DOHH2 (cell line): ENCODE results near the gene DDA1.

Source experiments
- H3F3A ChIP-seq: fragments of 200-600 bp; sonication (generic), shearing (Covaris generic); 2 replicates; pipeline ENCODE4 v1.6.0; 2016; ENCODE audit warnings: antibody characterized with exemption, mild to moderate bottlenecking; ENCODE audit not compliant: control insufficient read depth, insufficient read depth
- H3K27ac ChIP-seq: fragments of 200-600 bp; sonication (generic); 2 replicates; pipeline ENCODE4 v1.5.1; 2014; ENCODE audit warnings: low read depth, mild to moderate bottlenecking, low read length, moderate library complexity
- H3K27me3 ChIP-seq: fragments of 200-600 bp; sonication (generic); 2 replicates; pipeline ENCODE4 v1.6.1; 2014; ENCODE audit warnings: mild to moderate bottlenecking, low read length, mixed read lengths; ENCODE audit not compliant: control insufficient read depth
- H3K36me3 ChIP-seq: fragments of 200-600 bp; sonication (generic); 2 replicates; pipeline ENCODE4 v1.6.1; 2014; ENCODE audit warnings: mild to moderate bottlenecking, low read length, moderate library complexity, mixed read lengths; ENCODE audit not compliant: control insufficient read depth
- H3K4me1 ChIP-seq: fragments of 200-600 bp; sonication (generic); 2 replicates; pipeline ENCODE4 v1.6.1; 2014; ENCODE audit warnings: mild to moderate bottlenecking, low read length, mixed read lengths; ENCODE audit not compliant: control insufficient read depth
- H3K4me2 ChIP-seq: fragments of 200-600 bp; sonication (generic); 2 replicates; pipeline ENCODE4 v1.6.0; 2014; ENCODE audit warnings: mild to moderate bottlenecking, low read length, moderate library complexity
- H3K4me3 ChIP-seq: fragments of 200-600 bp; sonication (generic); 2 replicates; pipeline ENCODE4 v1.5.1; 2014; ENCODE audit warnings: mild to moderate bottlenecking, low read length, mixed read lengths
- H3K79me2 ChIP-seq: fragments of 200-600 bp; sonication (generic); 2 replicates; pipeline ENCODE4 v1.6.1; 2014; ENCODE audit warnings: mild to moderate bottlenecking, low read length, mixed read lengths; ENCODE audit not compliant: control insufficient read depth
- H3K9me2 ChIP-seq: fragments of 200-600 bp; sonication (generic); replicated peaks from 2 replicates; pipeline ENCODE4 v1.6.1; 2014; ENCODE audit warnings: mild to moderate bottlenecking, low read length, mixed read lengths; ENCODE audit not compliant: control insufficient read depth
- H3K9me3 ChIP-seq: fragments of 200-600 bp; sonication (generic); 2 replicates; pipeline ENCODE4 v1.6.1; 2014; ENCODE audit warnings: antibody characterized with exemption, low read length, mixed read lengths; ENCODE audit not compliant: control insufficient read depth, insufficient read depth
- H4K20me1 ChIP-seq: fragments of 200-600 bp; sonication (generic); 2 replicates; pipeline ENCODE4 v1.6.0; 2014; ENCODE audit warnings: low read depth, mild to moderate bottlenecking, antibody characterized with exemption, low read length, moderate library complexity; ENCODE audit not compliant: control insufficient read depth, insufficient read depth
- CTCF ChIP-seq: fragments of 200-600 bp; sonication (generic); IDR thresholded peaks from one replicate; pipeline ENCODE4 v1.5.1; 2014; ENCODE audit warnings: antibody characterized with exemption, mild to moderate bottlenecking, low read depth, low read length; ENCODE audit not compliant: poor library complexity, severe bottlenecking
- EZH2phosphoT487 ChIP-seq: fragments of 200-600 bp; sonication (generic); IDR thresholded peaks from 2 replicates; pipeline ENCODE4 v1.6.1; 2017; ENCODE audit warnings: borderline replicate concordance, mild to moderate bottlenecking, antibody characterized with exemption, low read length, moderate library complexity, mixed read lengths

DDA1 gene

GRCh38 chr19:17365361-17365760 lies 56.0 kb downstream of the DDA1 start:
- TF ChIP-seq CTCF = no peak
- no peak for TF ChIP-seq EZH2phosphoT487
- H3K27me3 ChIP-seq = no peaks in the 10 kb centered on the region

DNA sequence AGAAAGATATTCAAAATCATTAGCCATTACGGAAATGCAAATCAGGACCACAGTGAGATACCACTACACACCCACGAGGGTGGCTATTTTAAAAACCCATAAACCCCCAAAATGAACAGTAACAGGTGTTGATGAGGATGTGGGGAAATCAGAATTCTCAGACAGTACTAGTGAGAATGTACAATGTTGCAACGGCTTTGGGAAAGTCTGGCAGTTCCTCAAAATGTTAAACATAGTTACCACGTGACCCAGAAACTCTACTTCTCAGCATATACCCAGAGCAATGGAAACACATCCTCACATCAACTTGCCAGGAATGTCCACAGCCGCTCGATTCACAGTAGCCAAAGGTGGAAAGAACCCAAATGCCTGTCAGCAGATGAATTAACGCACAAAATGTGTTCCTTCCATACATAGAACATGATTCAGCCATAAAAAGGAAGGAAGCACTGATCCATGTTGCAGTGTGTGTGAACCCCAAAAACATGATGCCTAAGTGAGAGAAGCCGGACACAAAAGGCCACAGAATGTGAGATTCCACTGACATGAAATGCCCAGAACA lies 60.7 kb downstream of the DDA1 start:
- Histone ChIP-seq H4K20me1 (no peaks in the 10 kb centered on the region), H3K27me3 (no peaks in the 10 kb centered on the region), H3K4me1 (peaks cover 70% of the 10 kb centered on the region), H3K4me3 (peak overlapping the region; percentile 65), H3F3A (peaks cover 6% of the 10 kb centered on the region), H3K27ac (peak overlapping the region; percentile 90), H3K36me3 (no peaks in the 10 kb centered on the region), H3K4me2 (peak overlapping the region; percentile 78), H3K9me2 (no peaks in the 10 kb centered on the region), H3K79me2 (no peaks in the 10 kb centered on the region), H3K9me3 (no peaks in the 10 kb centered on the region)
- TF ChIP-seq EZH2phosphoT487 (no peak), CTCF (no peak)

More at GRCh38 chr19:17365361-17365760, 56.0 kb downstream of the DDA1 start:
- Histone ChIP-seq H3K79me2 (no peaks in the 10 kb centered on the region), H3F3A (peaks cover 4% of the 10 kb centered on the region), H3K4me1 (peaks cover 27% of the 10 kb centered on the region), H3K27ac (no peak overlapping the region), H3K4me2 (no peak overlapping the region), H3K9me2 (no peaks in the 10 kb centered on the region), H3K9me3 (no peaks in the 10 kb centered on the region), H4K20me1 (no peaks in the 10 kb centered on the region), H3K36me3 (no peaks in the 10 kb centered on the region), H3K4me3 (no peak overlapping the region)
